Transverse colon (tissue), 4 donors: ENCODE data around the gene WDR31. TPM values are rescaled to one million over a fixed set of nuclear protein-coding genes. Genes with fewer than 3 reads are reported as not detected.
"Not testable (repeated sequence)": the region's sequence is repeated elsewhere in the genome, so short reads cannot be mapped to it uniquely, and the experiment has no call there.

Experiments used
- DNase-seq: peaks from one replicate; pipeline ENCODE4 v3.0.0-alpha.2; 2019
- H3K27ac ChIP-seq, 4 donors: fragments of 200-600 bp; sonication (generic); 2 replicates each; pipeline ENCODE4 v1.5.1; 2016 to 2018; ENCODE audit warnings: inconsistent platforms in 4 of 4
- H3K27me3 ChIP-seq: fragments of 200-600 bp; sonication (generic); 2 replicates; pipeline ENCODE4 v1.5.1; 2017; ENCODE audit warnings: inconsistent platforms
- H3K36me3 ChIP-seq, 4 donors: fragments of 200-600 bp; sonication (generic); 2 replicates each; pipeline ENCODE4 v1.5.1; 2017 to 2019; ENCODE audit warnings: inconsistent platforms in 4 of 4
- H3K4me1 ChIP-seq, 4 donors: fragments of 200-600 bp; sonication (generic); 2 replicates each; pipeline ENCODE4 v1.5.1; 2017 to 2020; ENCODE audit warnings: inconsistent platforms in 4 of 4
- H3K4me3 ChIP-seq, 4 donors: fragments of 200-600 bp; sonication (generic); 1 replicate in 1 of 4; 2 replicates in 3 of 4; pipeline versions ENCODE4 v1.5.1 to v1.6.1; 2017 to 2019; ENCODE audit warnings: inconsistent platforms in 4 of 4
- H3K9me3 ChIP-seq, 2 donors: fragments of 200-600 bp; sonication (generic); 2 replicates each; pipeline ENCODE4 v1.5.1; 2017 to 2019; ENCODE audit warnings: inconsistent platforms in 2 of 2
- EP300 ChIP-seq: sonication (generic); formaldehyde crosslinking; IDR thresholded peaks from one replicate; pipeline ENCODE4 v1.6.1; 2017; ENCODE audit warnings: antibody characterized with exemption, low read depth
- POLR2A ChIP-seq: fragments of 450-650 bp; IDR thresholded peaks from one replicate; pipeline ENCODE4 v1.6.1; 2016; ENCODE audit warnings: antibody characterized with exemption, mild to moderate bottlenecking, moderate library complexity
- POLR2AphosphoS5 ChIP-seq, 3 donors: sonication (generic); formaldehyde crosslinking; IDR thresholded peaks; one replicate each; pipeline ENCODE4 v1.6.1; 2016; ENCODE audit warnings: antibody characterized with exemption in 3 of 3
- WGBS, 2 donors: methylation state at CpG; one replicate each; pipeline ENCODE4 v1.1.5; 2018; ENCODE audit warnings: low coverage in 1 of 2; 5-methylcytosine and 5-hydroxymethylcytosine counted together
- in situ Hi-C, 4 donors: fragments of 200-750 bp; cut with MboI; loops; one replicate each; pipeline versions ENCODE4 v1.15.0 to v1.15.1; 2017; ENCODE audit warnings: low sequenced_read_pairs in 3 of 4, low pct_ligation_motif_present in 1 of 4, low pct_unique_long_range_greater_than_20kb in 1 of 4
- intact Hi-C: fragments of 100-400 bp; cut with DNase I; formaldehyde crosslinking; loops from one replicate; pipeline ENCODE4 v1.15.1; 2023; ENCODE audit warnings: low total_unique reads
- total RNA-seq, 4 donors: library from RNA; depleted of rRNA; stranded (reverse); fragments of >200 nt; gene quantifications; one replicate each; pipeline ENCODE4 v1.1.0, GENCODE V29; 2016
- TF ChIP-seq, protein P1 (sequence below), 5 experiments: fragments of 200-600 bp in 3 of 5; fragments of 450-650 bp in 2 of 5; sonication (generic) in 3 of 5; IDR thresholded peaks; 1 replicate in 2 of 5; 2 replicates in 3 of 5; pipeline ENCODE4 v1.5.1; 2016 to 2017; ENCODE audit warnings: antibody characterized with exemption in 5 of 5, inconsistent platforms in 3 of 5, mild to moderate bottlenecking in 2 of 5, moderate library complexity in 1 of 5

Gene WDR31
- total RNA-seq, 4 donors from 2014 or later = 0.60 to 3.0 (median 1.6) TPM

DNA sequence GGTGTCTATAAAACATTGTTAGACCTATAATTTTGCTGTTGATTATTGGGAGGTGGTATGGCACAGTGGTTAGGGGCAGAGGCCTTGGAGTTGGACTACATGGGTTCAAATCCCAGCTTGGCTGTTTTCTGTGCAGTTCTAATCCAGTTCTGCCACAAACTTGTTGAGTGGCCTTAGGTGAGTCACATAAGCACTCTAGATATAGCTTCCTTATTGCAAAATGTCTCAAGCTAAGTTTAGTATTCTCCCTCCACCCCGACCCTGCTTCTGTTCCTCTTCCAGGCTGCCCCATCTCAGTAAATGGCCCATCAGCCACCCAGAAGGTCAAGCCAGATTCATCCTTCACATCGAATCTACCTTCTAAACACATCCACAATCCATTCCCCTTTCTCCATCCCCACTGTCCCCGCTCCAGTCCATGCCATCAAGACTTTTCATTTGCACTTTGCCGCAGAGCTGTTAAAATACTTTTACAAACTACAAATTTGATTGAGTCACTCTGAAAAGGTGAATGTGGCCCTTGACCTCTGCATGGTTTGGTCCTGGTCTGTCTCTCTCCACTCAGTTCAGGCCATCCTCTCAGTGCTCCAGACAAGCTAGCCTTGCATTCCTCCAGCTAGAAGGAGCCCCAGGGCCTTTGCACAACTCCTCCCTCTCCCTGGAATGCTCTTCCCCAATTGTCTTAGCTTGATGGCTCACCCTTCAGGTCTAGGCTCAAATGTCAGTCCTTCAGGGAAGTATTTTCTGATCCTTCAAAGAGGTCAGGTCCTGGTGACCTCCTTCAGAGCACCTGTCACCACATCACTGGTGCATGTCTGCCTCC is 46.7 kb upstream of the WDR31 start:
- no peaks in the 10 kb centered on the region for H3K27me3 ChIP-seq
- in situ Hi-C loops = no loop called here
- H3K4me3 ChIP-seq = no peak overlapping the region
- intact Hi-C loops = no loop called here
- H3K36me3 ChIP-seq = peaks cover 0 to 23% (median 4%) of the 10 kb centered on the region in 4 donors
- H3K4me1 ChIP-seq = peaks cover 11 to 54% (median 41%) of the 10 kb centered on the region in 4 donors
- no peak for DNase-seq
- H3K9me3 ChIP-seq = no peaks in the 10 kb centered on the region
- H3K27ac ChIP-seq = peak overlapping the region; percentile 81 to 91 (median 88)
- 83 to 88% methylated on average over 4 of the region's 4 CpGs for WGBS, 2 donors
- TF ChIP-seq, protein P1, sequence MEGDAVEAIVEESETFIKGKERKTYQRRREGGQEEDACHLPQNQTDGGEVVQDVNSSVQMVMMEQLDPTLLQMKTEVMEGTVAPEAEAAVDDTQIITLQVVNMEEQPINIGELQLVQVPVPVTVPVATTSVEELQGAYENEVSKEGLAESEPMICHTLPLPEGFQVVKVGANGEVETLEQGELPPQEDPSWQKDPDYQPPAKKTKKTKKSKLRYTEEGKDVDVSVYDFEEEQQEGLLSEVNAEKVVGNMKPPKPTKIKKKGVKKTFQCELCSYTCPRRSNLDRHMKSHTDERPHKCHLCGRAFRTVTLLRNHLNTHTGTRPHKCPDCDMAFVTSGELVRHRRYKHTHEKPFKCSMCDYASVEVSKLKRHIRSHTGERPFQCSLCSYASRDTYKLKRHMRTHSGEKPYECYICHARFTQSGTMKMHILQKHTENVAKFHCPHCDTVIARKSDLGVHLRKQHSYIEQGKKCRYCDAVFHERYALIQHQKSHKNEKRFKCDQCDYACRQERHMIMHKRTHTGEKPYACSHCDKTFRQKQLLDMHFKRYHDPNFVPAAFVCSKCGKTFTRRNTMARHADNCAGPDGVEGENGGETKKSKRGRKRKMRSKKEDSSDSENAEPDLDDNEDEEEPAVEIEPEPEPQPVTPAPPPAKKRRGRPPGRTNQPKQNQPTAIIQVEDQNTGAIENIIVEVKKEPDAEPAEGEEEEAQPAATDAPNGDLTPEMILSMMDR (IDR thresholded peaks at IDR 0.05) = no peak
- no peak for TF ChIP-seq EP300
- no peak for TF ChIP-seq POLR2AphosphoS5 (IDR thresholded peaks at IDR 0.05)
- TF ChIP-seq POLR2A = no peak

DNA sequence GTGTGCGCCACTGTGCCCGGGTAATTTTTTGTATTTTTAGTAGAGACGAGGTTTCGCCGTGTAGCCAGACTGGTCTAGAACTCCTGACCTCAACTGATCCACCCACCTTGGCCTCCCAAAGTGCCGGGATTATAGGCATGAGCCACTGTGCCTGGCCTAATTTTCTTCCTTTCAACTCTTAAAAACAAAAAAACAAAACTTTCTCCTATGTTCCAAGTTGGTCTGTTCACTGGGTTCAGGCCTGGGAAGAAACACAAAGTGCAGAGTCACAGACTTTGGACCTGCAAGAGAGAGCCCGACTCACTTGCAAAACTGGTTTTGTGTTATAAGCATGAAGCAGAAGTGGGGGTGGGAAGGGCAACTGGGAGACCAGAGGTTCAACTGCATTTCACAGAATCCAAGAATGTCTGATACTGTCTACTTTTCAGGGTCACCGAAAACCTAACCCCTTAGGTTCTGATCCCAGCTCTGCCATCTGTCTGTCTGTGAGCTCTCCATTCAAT is 41.9 kb upstream of the WDR31 start:
- no peaks in the 10 kb centered on the region for H3K36me3 ChIP-seq
- in situ Hi-C loops = no loop called here
- intact Hi-C loops = no loop called here
- WGBS, 2 donors = 42 to 53% methylated on average over 4 to 8 of the region's 8 CpGs
- no peaks in the 10 kb centered on the region for H3K27me3 ChIP-seq
- H3K4me1 ChIP-seq = peaks cover 3 to 53% (median 36%) of the 10 kb centered on the region in 4 donors
- peak; percentile 79 for DNase-seq
- TF ChIP-seq, protein P1 (IDR thresholded peaks at IDR 0.05) = no peak
- peak; percentile 54 for TF ChIP-seq EP300
- TF ChIP-seq POLR2A = no peak
- TF ChIP-seq POLR2AphosphoS5 (IDR thresholded peaks at IDR 0.05) = peak in 2 of 3 donors; percentile 68 to 79
- peak overlapping the region in 1 of 4 donors; percentile 17 for H3K4me3 ChIP-seq
- no peaks in the 10 kb centered on the region for H3K9me3 ChIP-seq
- H3K27ac ChIP-seq = peak overlapping the region; percentile 86 to 91 (median 88)

DNA sequence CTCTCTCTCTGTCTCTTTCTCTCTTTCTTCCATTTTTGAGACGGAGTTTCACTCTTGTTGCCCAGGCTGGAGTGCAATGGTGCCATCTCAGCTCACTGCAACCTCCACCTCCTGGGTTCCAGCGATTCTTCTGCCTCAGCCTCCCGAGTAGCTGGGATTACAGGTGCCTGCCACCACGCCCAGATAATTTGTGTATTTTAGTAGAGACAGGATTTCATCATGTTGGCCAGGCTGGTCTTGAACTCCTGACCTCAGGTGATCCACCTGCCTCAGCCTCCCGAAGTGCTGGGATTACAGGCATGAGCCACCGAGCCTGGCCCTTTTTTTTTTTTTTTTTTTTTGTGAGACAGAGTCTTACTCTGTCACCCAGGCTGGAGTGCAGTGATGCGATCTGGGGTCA is 41.4 kb upstream of the WDR31 start:
- DNase-seq, intact Hi-C loops, H3K36me3 ChIP-seq, H3K9me3 ChIP-seq, in situ Hi-C loops, H3K4me3 ChIP-seq, H3K27me3 ChIP-seq: not testable (repeated sequence)
- peaks cover 3 to 48% (median 31%) of the 10 kb centered on the region in 4 donors for H3K4me1 ChIP-seq
- WGBS, 2 donors = 39% methylated on average over 7 of the region's 7 CpGs; no CpG with 5 or more reads in 1 of the 2 donors
- H3K27ac ChIP-seq = peak overlapping the region; percentile 86 to 91 (median 88)

DNA sequence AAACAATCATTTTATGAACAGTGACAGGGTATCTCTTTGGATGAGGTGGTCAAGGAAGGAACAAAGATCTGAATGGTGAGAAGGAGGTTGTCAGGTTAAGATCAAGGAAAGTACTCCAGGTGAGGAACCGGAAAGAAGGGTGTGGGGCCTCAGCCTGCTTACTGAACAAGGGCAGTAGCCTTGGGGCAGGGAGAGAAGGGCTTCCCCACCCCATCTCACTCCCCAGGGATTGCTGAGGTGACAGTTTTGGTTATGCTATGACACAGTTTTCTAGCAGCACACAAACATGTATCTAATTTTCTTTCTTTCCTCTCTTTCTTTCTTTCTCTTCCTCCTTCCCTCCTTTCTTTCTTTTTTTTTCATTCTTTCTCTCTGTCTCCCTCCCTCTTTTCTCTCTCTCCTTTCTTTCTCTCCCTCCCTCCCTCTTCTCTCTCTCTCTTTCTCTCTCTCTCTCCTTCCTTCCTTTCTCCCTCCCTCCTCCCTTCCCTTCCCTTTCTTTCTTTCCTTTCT is 40.8 kb upstream of the WDR31 start:
- H3K27ac ChIP-seq = peak overlapping the region; percentile 86 to 91 (median 88)
- no peaks in the 10 kb centered on the region for H3K27me3 ChIP-seq
- H3K36me3 ChIP-seq = no peaks in the 10 kb centered on the region
- WGBS, 2 donors = 29% methylated on average over 1 of the region's 1 CpG; no CpG with 5 or more reads in 1 of the 2 donors
- no peak overlapping the region for H3K4me3 ChIP-seq
- H3K4me1 ChIP-seq = peaks cover 3 to 46% (median 29%) of the 10 kb centered on the region in 4 donors
- intact Hi-C loops = no loop called here
- H3K9me3 ChIP-seq = no peaks in the 10 kb centered on the region
- in situ Hi-C loops = no loop called here
- DNase-seq = peak; percentile 58
- TF ChIP-seq POLR2AphosphoS5 (IDR thresholded peaks at IDR 0.05) = no peak

DNA sequence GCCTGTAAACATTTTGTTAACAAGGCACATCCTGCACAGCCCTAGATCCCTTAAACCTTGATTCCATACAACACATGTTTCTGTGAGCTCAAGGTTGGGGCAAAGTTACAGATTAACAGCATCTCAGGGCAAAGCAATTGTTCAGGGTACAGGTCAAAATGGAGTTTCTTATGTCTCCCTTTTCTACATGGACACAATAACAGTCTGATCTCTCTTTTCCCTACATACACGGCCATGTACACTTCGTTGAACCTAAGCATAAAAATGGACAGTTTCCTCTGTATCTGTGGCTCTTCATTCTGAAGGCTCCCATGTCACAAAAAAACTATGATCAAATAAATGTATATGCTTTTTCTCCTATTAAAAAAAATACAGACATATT is 39.7 kb upstream of the WDR31 start:
- H3K36me3 ChIP-seq, H3K9me3 ChIP-seq, H3K4me3 ChIP-seq, intact Hi-C loops, DNase-seq, in situ Hi-C loops, H3K27me3 ChIP-seq: not testable (repeated sequence)
- 53 to 75% methylated on average over 2 of the region's 2 CpGs for WGBS, 2 donors
- Histone ChIP-seq H3K4me1 (peaks cover 3 to 53% (median 35%) of the 10 kb centered on the region in 4 donors), H3K27ac (peak overlapping the region; percentile 86 to 91 (median 88))

DNA sequence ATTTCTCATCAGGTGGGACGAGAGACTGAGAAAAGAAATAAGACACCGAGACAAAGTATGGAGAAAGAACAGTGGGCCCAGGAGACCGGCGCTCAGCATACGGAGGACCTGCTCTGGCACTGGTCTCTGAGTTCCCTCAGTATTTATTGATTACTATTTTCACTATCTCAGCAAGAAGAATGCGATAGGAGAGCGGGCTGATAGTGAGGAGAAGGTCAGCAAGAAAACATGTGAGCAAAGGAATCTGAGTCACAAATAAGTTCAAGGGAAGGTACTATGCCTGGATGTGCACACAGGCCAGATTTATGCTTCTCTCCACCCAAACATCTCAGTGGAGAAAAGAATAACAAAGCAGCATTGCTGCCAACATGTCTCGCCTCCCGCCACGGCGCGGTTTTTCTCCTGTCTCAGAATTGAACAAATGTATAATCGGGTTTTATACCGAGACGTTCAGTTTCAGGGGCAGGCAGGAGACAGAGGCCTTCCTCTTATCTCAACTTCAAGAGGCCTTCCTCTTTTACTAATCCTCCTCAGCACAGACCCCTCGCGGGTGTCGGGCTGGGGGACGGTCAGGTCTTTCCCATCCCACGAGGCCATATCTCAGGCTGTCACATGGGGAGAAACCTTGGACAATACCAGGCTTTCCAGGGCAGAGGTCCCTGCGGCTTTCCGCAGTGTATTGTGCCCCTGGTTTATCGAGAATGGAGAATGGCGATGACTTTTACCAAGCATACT is 39.2 kb upstream of the WDR31 start:
- peak overlapping the region in 3 of 4 donors; percentile 15 to 94 (median 91) for H3K27ac ChIP-seq
- peaks cover 3 to 58% (median 38%) of the 10 kb centered on the region in 4 donors for H3K4me1 ChIP-seq

More for the DNA sequence above, 39.2 kb upstream of the WDR31 start:
- H3K9me3 ChIP-seq, in situ Hi-C loops, intact Hi-C loops, H3K4me3 ChIP-seq, H3K27me3 ChIP-seq, DNase-seq, H3K36me3 ChIP-seq: not testable (repeated sequence)
- 69 to 80% methylated on average over 5 to 23 of the region's 24 CpGs for WGBS, 2 donors
